ENCODE results near the gene MAP3K15. TPM values are rescaled to one million over a fixed set of nuclear protein-coding genes. Genes with fewer than 3 reads are reported as not detected.

MAP3K15 gene
- total and polyA plus RNA-seq, 2 of the 13 experiments (the other 11 are each of a cell fraction or from before 2014, with no cell fraction given), result 3.9 to 6.4 TPM

DNA sequence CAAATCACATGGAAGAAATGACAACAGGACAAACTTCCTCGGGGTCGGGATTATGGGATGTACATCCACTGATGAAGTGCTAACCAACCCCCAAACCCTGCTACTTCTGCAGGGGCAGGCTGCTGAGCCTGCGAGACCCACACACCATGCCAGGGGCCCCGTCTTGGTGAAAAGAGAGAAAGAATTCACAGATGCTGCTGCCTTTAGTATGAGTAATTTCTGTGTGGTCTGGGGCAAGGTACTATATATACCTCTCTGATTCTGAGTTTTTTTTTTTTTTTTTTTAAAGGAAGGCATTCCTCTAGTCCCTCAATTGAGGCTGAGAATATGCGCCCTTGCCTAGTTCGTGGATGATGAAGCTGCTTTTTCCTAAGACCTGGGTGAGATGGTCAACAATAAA, 146.7 kb downstream of the MAP3K15 start (continued):
- TF ChIP-seq ZNF431 (CRISPR knock-in tag; IDR thresholded peaks at IDR 0.05; ENCODE audit: borderline replicate concordance, low read depth), result no peak
- TF ChIP-seq ETV5 (CRISPR knock-in tag; IDR thresholded peaks at IDR 0.05; ENCODE audit: borderline replicate concordance), result no peak
- TF ChIP-seq ZNF672 (CRISPR knock-in tag; IDR thresholded peaks at IDR 0.05), result no peak
- TF ChIP-seq, protein P1, sequence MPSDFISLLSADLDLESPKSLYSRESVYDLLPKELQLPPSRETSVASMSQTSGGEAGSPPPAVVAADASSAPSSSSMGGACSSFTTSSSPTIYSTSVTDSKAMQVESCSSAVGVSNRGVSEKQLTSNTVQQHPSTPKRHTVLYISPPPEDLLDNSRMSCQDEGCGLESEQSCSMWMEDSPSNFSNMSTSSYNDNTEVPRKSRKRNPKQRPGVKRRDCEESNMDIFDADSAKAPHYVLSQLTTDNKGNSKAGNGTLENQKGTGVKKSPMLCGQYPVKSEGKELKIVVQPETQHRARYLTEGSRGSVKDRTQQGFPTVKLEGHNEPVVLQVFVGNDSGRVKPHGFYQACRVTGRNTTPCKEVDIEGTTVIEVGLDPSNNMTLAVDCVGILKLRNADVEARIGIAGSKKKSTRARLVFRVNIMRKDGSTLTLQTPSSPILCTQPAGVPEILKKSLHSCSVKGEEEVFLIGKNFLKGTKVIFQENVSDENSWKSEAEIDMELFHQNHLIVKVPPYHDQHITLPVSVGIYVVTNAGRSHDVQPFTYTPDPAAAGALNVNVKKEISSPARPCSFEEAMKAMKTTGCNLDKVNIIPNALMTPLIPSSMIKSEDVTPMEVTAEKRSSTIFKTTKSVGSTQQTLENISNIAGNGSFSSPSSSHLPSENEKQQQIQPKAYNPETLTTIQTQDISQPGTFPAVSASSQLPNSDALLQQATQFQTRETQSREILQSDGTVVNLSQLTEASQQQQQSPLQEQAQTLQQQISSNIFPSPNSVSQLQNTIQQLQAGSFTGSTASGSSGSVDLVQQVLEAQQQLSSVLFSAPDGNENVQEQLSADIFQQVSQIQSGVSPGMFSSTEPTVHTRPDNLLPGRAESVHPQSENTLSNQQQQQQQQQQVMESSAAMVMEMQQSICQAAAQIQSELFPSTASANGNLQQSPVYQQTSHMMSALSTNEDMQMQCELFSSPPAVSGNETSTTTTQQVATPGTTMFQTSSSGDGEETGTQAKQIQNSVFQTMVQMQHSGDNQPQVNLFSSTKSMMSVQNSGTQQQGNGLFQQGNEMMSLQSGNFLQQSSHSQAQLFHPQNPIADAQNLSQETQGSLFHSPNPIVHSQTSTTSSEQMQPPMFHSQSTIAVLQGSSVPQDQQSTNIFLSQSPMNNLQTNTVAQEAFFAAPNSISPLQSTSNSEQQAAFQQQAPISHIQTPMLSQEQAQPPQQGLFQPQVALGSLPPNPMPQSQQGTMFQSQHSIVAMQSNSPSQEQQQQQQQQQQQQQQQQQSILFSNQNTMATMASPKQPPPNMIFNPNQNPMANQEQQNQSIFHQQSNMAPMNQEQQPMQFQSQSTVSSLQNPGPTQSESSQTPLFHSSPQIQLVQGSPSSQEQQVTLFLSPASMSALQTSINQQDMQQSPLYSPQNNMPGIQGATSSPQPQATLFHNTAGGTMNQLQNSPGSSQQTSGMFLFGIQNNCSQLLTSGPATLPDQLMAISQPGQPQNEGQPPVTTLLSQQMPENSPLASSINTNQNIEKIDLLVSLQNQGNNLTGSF (CRISPR knock-in tag; IDR thresholded peaks at IDR 0.05), result no peak
- TF ChIP-seq, protein P2, sequence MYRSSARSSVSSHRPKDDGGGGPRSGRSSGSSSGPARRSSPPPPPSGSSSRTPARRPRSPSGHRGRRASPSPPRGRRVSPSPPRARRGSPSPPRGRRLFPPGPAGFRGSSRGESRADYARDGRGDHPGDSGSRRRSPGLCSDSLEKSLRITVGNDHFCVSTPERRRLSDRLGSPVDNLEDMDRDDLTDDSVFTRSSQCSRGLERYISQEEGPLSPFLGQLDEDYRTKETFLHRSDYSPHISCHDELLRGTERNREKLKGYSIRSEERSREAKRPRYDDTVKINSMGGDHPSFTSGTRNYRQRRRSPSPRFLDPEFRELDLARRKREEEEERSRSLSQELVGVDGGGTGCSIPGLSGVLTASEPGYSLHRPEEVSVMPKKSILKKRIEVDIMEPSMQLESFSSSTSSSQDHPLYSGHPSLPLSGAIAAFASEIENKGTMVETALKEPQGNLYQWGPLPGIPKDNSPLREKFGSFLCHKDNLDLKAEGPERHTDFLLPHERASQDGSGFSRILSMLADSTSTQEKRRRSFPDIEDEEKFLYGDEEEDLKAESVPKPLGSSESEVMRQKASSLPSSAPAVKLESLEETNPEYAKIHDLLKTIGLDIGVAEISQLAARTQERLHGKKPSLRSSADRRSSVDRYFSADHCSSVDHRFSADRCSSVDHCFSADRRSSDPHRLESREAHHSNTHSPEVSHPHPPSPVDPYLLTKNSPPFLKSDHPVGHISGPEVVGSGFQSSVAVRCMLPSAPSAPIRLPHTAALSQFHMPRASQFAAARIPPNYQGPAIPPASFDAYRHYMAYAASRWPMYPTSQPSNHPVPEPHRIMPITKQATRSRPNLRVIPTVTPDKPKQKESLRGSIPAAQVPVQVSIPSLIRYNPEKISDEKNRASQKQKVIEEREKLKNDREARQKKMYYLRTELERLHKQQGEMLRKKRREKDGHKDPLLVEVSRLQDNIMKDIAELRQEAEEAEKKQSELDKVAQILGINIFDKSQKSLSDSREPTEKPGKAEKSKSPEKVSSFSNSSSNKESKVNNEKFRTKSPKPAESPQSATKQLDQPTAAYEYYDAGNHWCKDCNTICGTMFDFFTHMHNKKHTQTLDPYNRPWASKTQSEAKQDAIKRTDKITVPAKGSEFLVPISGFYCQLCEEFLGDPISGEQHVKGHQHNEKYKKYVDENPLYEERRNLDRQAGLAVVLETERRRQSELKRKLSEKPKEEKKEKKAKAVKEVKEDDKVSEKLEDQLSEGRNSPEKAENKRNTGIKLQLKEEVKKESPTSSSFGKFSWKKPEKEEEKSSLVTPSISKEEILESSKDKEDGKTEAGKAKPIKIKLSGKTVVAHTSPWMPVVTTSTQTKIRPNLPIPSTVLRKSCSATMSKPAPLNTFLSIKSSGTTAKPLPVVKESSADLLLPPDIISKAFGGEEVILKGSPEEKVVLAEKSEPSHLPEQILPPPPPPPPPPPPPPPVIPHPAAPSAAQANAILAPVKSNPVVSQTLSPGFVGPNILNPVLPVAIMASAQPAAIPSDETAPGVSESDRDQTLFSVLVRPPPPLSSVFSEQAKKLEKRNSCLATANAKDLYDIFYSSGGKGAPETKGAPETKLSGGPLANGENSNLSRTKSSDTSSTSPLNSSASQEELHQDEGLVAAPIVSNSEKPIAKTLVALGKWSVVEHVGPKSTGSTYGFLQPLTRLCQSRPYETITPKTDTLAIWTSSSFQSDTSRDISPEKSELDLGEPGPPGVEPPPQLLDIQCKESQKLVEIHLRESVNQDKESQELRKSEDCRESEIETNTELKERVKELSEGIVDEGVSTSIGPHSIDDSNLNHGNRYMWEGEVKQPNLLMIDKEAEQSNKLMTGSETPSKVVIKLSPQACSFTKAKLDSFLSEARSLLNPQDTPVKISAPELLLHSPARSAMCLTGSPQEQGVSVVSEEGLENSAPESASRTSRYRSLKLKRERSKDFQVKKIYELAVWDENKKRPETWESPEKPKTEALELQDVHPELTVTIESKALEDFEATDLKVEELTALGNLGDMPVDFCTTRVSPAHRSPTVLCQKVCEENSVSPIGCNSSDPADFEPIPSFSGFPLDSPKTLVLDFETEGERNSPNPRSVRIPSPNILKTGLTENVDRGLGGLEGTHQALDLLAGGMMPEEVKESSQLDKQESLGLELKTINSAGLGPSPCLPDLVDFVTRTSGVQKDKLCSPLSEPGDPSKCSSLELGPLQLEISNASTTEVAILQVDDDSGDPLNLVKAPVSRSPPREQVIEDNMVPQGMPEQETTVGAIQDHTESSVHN (CRISPR knock-in tag; IDR thresholded peaks at IDR 0.05), result no peak
- TF ChIP-seq ZNF773 (CRISPR knock-in tag; IDR thresholded peaks at IDR 0.05; ENCODE audit: borderline replicate concordance), result no peak
- TF ChIP-seq ZNF841 (CRISPR knock-in tag; IDR thresholded peaks at IDR 0.05; ENCODE audit: borderline replicate concordance), result no peak
- TF ChIP-seq ZNF329 (CRISPR knock-in tag; IDR thresholded peaks at IDR 0.05; ENCODE audit: low read depth), result no peak
- TF ChIP-seq ARNTL (CRISPR knock-in tag; IDR thresholded peaks at IDR 0.05), result no peak
- TF ChIP-seq ZSCAN29 (CRISPR knock-in tag; conservative IDR thresholded peaks at IDR 0.05), result no peak
- no peak for TF ChIP-seq SP2 (CRISPR knock-in tag; IDR thresholded peaks at IDR 0.05)
- TF ChIP-seq ZNF644 (CRISPR knock-in tag; IDR thresholded peaks at IDR 0.05; ENCODE audit: low read depth), result no peak
